Astrocyte (in vitro differentiated cells and primary cell): Measurements from ENCODE around the gene CFAP97.

Source experiments
- CTCF ChIP-seq: IDR thresholded peaks from 2 replicates; pipeline ENCODE4 v1.5.1; 2011; ENCODE audit warnings: low read depth, mild to moderate bottlenecking, inconsistent platforms, low read length, moderate library complexity; ENCODE audit not compliant: insufficient read depth
- EZH2 ChIP-seq: IDR thresholded peaks from 2 replicates; pipeline ENCODE4 v1.6.1; 2012; ENCODE audit warnings: mild to moderate bottlenecking, low read length, inconsistent platforms; ENCODE audit not compliant: insufficient read depth

GRCh38 chr4:185127021-185127925 is 76.5 kb downstream of the CFAP97 start:
- TF ChIP-seq CTCF (no peak), EZH2 (no peak)
